Naive thymus-derived CD8-positive, alpha-beta T cell (primary cell): ENCODE measurements around the gene MRPS12. TPM values are rescaled to one million over a fixed set of nuclear protein-coding genes. Genes with fewer than 3 reads are reported as not detected.
"Not testable (repeated sequence)": the region's sequence is repeated elsewhere in the genome, so short reads cannot be mapped to it uniquely, and the experiment has no call there.

Source experiments
- ATAC-seq, 2 donors: fragments of 150-1000 bp; cut with Tn5 transposase in 1 of 2; sonication (Bioruptor Pico), chemical (Tn5 transposase) in 1 of 2; 1 replicate in 1 of 2; 2 replicates in 1 of 2; pipeline ENCODE4 v1.10.0; 2021; ENCODE audit warnings: mild to moderate bottlenecking in 2 of 2, moderate library complexity in 2 of 2
- POLR2A ChIA-PET: fragments of 350-600 bp; sonication (Branson Sonifier 250); formaldehyde crosslinking; loops from one replicate; lab custom pipeline; 2021; ENCODE audit warnings: antibody characterized with exemption; lab: Charles Lee
- DNase-seq, 10 donors: peaks; one replicate each; pipeline versions ENCODE4 v3.0.0 to v3.0.0-alpha.2; 2020 to 2022
- H3K27ac Mint-ChIP-seq, 10 donors: one replicate each; pipeline ENCODE4 v1.8.0; 2020 to 2022; ENCODE audit warnings: mild to moderate bottlenecking in 10 of 10, mixed read lengths in 10 of 10, moderate library complexity in 4 of 10, inconsistent platforms in 1 of 10
- H3K27me3 Mint-ChIP-seq, 5 donors: one replicate each; pipeline ENCODE4 v1.8.0; 2021 to 2022; ENCODE audit warnings: mixed read lengths in 5 of 5
- H3K36me3 Mint-ChIP-seq, 3 donors: one replicate each; pipeline ENCODE4 v1.8.0; 2020 to 2022; ENCODE audit warnings: mixed read lengths in 3 of 3, mild to moderate bottlenecking in 2 of 3, inconsistent platforms in 1 of 3
- H3K4me1 Mint-ChIP-seq, 4 donors: one replicate each; pipeline ENCODE4 v1.8.0; 2021 to 2022; ENCODE audit warnings: mixed read lengths in 4 of 4
- H3K4me3 Mint-ChIP-seq, 10 donors: one replicate each; pipeline ENCODE4 v1.8.0; 2020 to 2022; ENCODE audit warnings: mild to moderate bottlenecking in 10 of 10, mixed read lengths in 10 of 10, moderate library complexity in 6 of 10, inconsistent platforms in 1 of 10
- H3K9me3 Mint-ChIP-seq, 9 donors: one replicate each; pipeline ENCODE4 v1.8.0; 2020 to 2022; ENCODE audit warnings: mixed read lengths in 9 of 9, mild to moderate bottlenecking in 3 of 9, inconsistent platforms in 1 of 9, moderate library complexity in 1 of 9
- polyA plus RNA-seq, 3 donors: library from polyadenylated mRNA; unstranded; fragments of 300-500 nt; fragmentation: Illumina TruSeq; gene quantifications; one replicate each; pipeline ENCODE4 v1.2.3, GENCODE V29; 2021
- total RNA-seq, 8 experiments: library from RNA in 2 of 8; stranded (reverse) in 2 of 8; gene quantifications; one replicate each; pipeline ENCODE4 v1.2.3 and lab custom pipeline; 2021 to 2026

The MRPS12 gene
- total RNA-seq (10 to 100 TPM; 25.6 to 28.4 TPM), polyA plus RNA-seq (10 to 100 TPM; 71.7 to 87.7 (median 85.1) TPM), total RNA-seq (lab: John Stamatoyannopoulos, UW) (6.3 to 69.5 (median 15.6) reads per million in 6 experiments)

DNA sequence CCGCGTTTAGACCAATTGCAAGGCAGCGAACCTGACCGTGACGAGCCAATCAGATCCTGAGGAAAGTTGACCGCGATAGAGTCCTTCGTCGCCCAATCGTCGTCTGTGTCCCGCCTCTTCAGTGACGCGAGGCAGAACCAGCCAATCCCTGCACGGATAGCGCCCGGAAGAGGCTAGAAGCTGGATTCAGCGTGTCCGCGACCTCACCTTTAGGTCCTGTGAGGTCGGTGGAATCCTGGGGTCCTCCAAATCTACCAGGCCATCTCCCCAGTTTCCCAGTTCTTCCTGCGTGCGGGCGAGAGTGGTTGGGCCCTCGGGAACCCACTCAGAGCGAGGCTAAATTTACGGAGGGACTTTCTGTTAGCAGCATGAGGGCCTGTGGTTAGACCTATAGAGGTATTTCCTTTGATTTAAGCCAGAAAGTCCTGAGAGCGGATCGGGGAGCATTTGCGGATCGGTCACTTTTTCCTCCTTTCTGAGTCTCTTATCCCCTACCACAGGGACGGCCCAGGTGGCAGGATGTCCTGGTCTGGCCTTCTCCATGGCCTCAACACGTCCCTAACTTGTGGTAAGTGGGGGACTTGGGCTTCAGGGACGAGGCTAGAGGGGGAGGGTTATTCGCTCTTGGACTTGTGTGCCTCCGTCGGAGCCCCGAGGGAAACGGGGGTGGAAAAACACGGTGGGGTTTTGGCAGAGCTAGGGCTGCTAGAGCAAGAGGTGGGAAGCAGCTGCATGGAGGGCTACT, at the start of gene MRPS12:
TSS of gene MRPS12 (plus strand) at position 169 of the 745 bp plus-strand sequence. CDS start at position 520, 351 bp downstream.
- DNase-seq (peak in 9 of 10 donors; percentile 91 to 99 (median 98)), ATAC-seq (peak; percentile 94)
- no peaks in the 10 kb centered on the region for H3K27me3 Mint-ChIP-seq
- H3K9me3 Mint-ChIP-seq, result peaks cover 0 to 14% (median 1%) of the 10 kb centered on the region in 9 donors
- peak within 1 kb of the TSS; percentile 95 to 100 (median 100) for H3K27ac Mint-ChIP-seq
- H3K36me3 Mint-ChIP-seq, result peaks cover 0 to 41% (median 24%) of the 10 kb centered on the region in 3 donors
- peaks cover 14 to 48% (median 40%) of the 10 kb centered on the region in 4 donors for H3K4me1 Mint-ChIP-seq
- peak within 1 kb of the TSS; percentile 96 to 99 (median 98) for H3K4me3 Mint-ChIP-seq
- POLR2A ChIA-PET, result interaction anchor here (0.5 to 2.3 kb wide), 16 partner anchors 10 to 1374 kb away, joined by 3 to 23 read pairs (median 6); partner anchors contain the start of genes EIF3K, FAM98C, HNRNPL and MAP4K1

DNA sequence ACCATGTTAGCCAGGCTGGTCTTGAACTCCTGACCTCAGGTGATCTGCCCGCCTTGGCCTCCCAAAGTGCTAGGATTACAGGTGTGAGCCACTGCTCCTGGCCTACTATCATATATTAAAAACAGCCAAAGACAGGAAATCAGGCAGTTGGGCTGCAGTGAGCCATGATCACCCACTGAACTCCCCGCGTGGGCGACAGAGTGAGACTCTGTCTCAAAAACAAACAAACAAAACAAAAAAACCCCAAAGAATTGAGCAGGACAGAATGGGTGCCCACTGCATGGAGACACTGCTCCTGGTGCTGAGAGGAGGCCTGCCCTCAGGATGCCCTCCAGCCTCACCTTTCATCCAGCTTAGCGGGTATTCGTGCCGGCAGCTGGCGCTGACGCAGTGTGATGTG, 47.5 kb upstream of the MRPS12 start:
- peak overlapping the region in 5 of 10 donors; percentile 21 to 85 (median 72) for H3K27ac Mint-ChIP-seq
- peaks cover 6 to 28% (median 17%) of the 10 kb centered on the region in 4 donors for H3K4me1 Mint-ChIP-seq
- ATAC-seq, result no peak
- DNase-seq, result no peak
- H3K27me3 Mint-ChIP-seq, result no peaks in the 10 kb centered on the region
- no peak overlapping the region for H3K4me3 Mint-ChIP-seq
- POLR2A ChIA-PET, result interaction anchor here (1.6 kb wide), 1 partner anchor 19 kb away, joined by 5 read pairs; no protein-coding TSS in a partner anchor
- H3K9me3 Mint-ChIP-seq, result no peaks in the 10 kb centered on the region
- peaks cover 0 to 14% (median 0%) of the 10 kb centered on the region in 3 donors for H3K36me3 Mint-ChIP-seq

DNA sequence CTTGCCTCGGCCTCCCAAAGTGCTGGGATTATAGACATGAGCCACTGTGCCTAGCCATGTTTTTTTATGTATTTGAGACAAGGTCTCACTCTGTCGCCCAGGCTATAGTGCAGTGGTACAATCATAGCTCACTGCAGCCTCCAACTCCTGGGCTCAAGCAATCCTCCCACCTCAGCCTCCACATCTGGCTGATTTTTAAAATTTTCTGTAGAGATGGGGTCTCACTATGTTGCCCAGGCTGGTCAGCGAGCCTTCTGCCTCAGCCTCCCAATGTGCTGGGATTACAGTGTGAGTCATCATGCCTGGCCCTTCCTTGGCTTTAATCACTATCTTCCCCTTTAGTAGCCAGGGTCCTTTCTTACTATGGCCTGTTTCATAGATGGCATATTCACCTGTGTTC, 46.1 kb upstream of the MRPS12 start:
- ATAC-seq, H3K4me3 Mint-ChIP-seq, H3K9me3 Mint-ChIP-seq, H3K27me3 Mint-ChIP-seq, DNase-seq: not testable (repeated sequence)
- H3K36me3 Mint-ChIP-seq, result peaks cover 0 to 22% (median 5%) of the 10 kb centered on the region in 3 donors
- POLR2A ChIA-PET, result interaction anchor here (0.8 kb wide), 1 partner anchor 72 kb away, joined by 3 read pairs; the partner anchor contains the start of gene LGALS4
- H3K4me1 Mint-ChIP-seq, result peaks cover 0 to 19% (median 6%) of the 10 kb centered on the region in 4 donors
- peak overlapping the region in 3 of 10 donors; percentile 15 to 65 (median 43) for H3K27ac Mint-ChIP-seq

DNA sequence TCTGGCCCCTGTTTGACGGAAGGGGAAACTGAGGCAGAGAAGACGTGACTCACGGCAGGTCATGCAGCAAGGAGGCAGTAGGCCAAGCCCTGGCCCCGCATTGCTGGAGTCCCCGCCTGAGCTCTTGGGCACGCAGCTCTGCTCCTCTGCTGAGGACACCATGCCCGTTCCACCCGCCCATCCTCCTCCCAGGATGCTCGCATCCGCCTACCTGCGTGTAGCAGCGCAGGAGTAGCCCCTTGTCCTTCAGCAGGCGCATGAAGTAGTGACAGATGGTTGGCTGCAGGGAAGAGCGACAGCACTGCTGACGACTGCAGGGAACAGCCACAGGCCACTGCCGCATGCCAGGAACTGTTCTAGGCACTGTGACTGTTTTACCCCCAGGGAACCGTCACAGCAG, 41.9 kb upstream of the MRPS12 start:
- Mint-ChIP-seq H3K4me1 (peaks cover 0 to 7% (median 2%) of the 10 kb centered on the region in 4 donors), H3K36me3 (peaks cover 0 to 25% (median 5%) of the 10 kb centered on the region in 3 donors), H3K27me3 (no peaks in the 10 kb centered on the region), H3K9me3 (no peaks in the 10 kb centered on the region), H3K4me3 (no peak overlapping the region), H3K27ac (no peak overlapping the region)
- ATAC-seq, result no peak
- DNase-seq, result no peak
- POLR2A ChIA-PET, result interaction anchor here (1.9 kb wide), 1 partner anchor 119 kb away, joined by 6 read pairs; no protein-coding TSS in a partner anchor

DNA sequence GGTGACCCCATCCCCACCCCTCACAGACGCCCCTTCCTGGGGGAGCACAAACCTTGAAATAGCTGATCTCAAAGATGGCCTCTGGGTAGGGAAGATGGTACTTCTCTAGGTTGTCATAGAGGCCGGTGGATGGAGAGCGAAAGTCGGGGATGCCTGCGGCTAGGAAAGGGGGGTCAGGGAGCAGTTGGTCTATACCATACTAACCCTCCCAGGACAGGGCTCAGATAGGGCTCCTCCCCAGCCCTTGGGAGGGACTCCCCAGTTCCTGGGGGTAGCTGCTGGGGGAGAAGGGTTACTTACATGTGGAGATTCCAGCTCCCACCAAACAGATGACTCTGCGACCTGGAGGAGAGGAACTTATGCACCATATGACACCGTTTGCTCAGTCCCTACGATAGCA, 40.9 kb upstream of the MRPS12 start:
- H3K9me3 Mint-ChIP-seq, result no peaks in the 10 kb centered on the region
- POLR2A ChIA-PET, result interaction anchor here (0.6 kb wide), 1 partner anchor 15 kb away, joined by 4 read pairs; no protein-coding TSS in a partner anchor
- no peak overlapping the region for H3K4me3 Mint-ChIP-seq
- ATAC-seq (no peak), DNase-seq (no peak)
- peaks cover 0 to 30% (median 5%) of the 10 kb centered on the region in 3 donors for H3K36me3 Mint-ChIP-seq
- no peak overlapping the region for H3K27ac Mint-ChIP-seq
- no peaks in the 10 kb centered on the region for H3K27me3 Mint-ChIP-seq
- peaks cover 3 to 11% (median 5%) of the 10 kb centered on the region in 4 donors for H3K4me1 Mint-ChIP-seq

DNA sequence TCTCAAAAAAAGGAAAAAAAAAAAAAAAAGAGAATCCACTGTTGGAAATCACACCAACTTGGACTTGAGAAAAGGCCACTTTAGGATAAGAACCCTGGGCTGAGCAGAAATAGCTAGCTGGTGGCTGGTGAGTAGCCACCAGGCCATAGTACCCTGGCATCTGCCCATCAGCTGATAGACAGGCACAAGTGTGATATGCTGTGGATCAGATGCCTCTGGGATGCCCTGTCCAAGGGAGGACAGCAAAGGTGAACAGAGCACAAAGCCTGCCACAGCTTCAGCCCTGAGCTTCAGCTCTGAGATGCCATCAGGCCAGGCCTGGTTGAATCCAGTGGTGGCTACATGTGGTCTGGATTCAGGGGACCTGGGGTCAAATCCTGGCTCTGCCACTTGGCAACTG, 40.1 kb upstream of the MRPS12 start:
- POLR2A ChIA-PET, result no interaction called here
- no peak overlapping the region for H3K27ac Mint-ChIP-seq
- no peak for DNase-seq
- peaks cover 0 to 31% (median 5%) of the 10 kb centered on the region in 3 donors for H3K36me3 Mint-ChIP-seq
- no peaks in the 10 kb centered on the region for H3K27me3 Mint-ChIP-seq
- no peak overlapping the region for H3K4me3 Mint-ChIP-seq
- H3K9me3 Mint-ChIP-seq, result no peaks in the 10 kb centered on the region
- H3K4me1 Mint-ChIP-seq, result peaks cover 4 to 13% (median 9%) of the 10 kb centered on the region in 4 donors
- no peak for ATAC-seq

DNA sequence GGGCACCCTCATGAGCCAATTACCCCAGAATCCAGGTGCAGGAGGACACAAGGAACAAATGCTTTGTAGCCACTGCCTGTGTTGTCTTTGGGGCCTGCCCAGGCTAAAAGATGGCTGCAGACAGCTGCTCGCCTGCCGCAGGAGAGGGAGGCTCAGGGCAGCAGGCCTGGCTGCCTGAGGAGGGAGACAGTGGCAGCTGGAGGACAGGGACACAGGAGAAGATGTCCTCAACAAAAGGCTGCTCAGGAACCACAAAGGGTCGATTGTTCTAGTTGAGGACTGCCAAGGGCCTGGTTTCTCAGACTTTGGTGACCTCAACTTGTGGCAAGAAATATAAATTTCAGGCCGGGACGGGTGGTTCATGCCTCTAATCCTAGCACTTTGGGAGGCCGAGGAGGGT, 39.0 kb upstream of the MRPS12 start:
- Mint-ChIP-seq H3K27ac (no peak overlapping the region), H3K9me3 (no peaks in the 10 kb centered on the region), H3K27me3 (no peaks in the 10 kb centered on the region), H3K4me1 (peaks cover 4 to 16% (median 11%) of the 10 kb centered on the region in 4 donors), H3K4me3 (no peak overlapping the region), H3K36me3 (peaks cover 0 to 31% (median 5%) of the 10 kb centered on the region in 3 donors)
- ATAC-seq (no peak), DNase-seq (no peak)
- POLR2A ChIA-PET, result interaction anchor here (1.3 kb wide), 1 partner anchor 22 kb away, joined by 3 read pairs; no protein-coding TSS in a partner anchor

DNA sequence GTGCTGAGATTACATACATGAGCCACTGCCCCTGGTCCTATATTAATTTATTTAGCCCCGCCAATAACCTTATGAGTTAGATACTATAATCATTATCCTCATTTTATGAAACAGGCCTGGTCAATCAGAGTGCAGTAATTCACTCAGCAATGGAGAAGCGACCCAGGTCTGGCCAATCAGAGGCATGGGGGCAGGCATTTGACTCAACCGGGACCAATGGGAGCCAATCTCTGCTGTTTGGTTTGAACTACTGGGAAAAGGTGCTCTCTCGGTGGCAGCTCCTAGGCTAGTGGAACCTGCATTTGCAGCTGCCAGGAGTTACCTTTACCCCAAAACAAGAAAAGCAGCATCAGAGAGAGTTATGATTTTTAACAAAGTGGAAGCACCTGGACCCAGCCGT, 37.9 kb upstream of the MRPS12 start:
- no peaks in the 10 kb centered on the region for H3K9me3 Mint-ChIP-seq
- H3K27ac Mint-ChIP-seq, result peak overlapping the region in 2 of 10 donors; percentile 29 to 38
- ATAC-seq, result no peak
- POLR2A ChIA-PET, result interaction anchor here (0.6 to 1.3 kb wide), 3 partner anchors 23 to 64 kb away, joined by 3 to 4 read pairs (median 3); no protein-coding TSS in a partner anchor
- no peak overlapping the region for H3K4me3 Mint-ChIP-seq
- H3K27me3 Mint-ChIP-seq, result no peaks in the 10 kb centered on the region
- H3K4me1 Mint-ChIP-seq, result peaks cover 4 to 23% (median 14%) of the 10 kb centered on the region in 4 donors
- no peak for DNase-seq
- peaks cover 0 to 31% (median 5%) of the 10 kb centered on the region in 3 donors for H3K36me3 Mint-ChIP-seq

DNA sequence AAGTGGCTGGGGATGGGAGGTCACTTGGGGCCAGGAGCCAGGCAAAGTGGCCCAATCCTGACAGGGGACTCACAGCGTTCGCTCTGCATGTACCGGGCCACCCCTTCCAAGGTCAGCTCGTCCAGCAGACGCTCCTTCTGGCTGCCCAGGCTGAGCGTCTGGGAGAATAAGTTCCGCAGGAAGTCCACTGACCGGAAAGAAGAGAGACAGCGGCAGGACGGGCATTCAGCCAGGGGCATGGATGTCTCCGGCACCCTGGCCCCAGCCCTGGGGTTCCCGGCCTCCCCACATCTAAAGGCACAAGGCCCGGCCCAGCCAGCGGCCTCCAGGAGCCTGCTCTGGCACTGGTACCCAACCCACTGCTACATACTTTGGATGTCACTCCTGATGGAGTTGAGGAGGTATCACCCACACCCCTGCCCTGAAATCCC, 37.4 kb upstream of the MRPS12 start:
- ATAC-seq, result no peak
- H3K4me1 Mint-ChIP-seq, result peaks cover 6 to 28% (median 19%) of the 10 kb centered on the region in 4 donors
- peaks cover 0 to 31% (median 5%) of the 10 kb centered on the region in 3 donors for H3K36me3 Mint-ChIP-seq
- no peak overlapping the region for H3K4me3 Mint-ChIP-seq
- no peaks in the 10 kb centered on the region for H3K27me3 Mint-ChIP-seq
- POLR2A ChIA-PET, result interaction anchor here (0.6 to 1.6 kb wide), 3 partner anchors 15 to 64 kb away, joined by 3 to 4 read pairs (median 4); partner anchors contain the start of gene RINL
- DNase-seq, result no peak
- H3K9me3 Mint-ChIP-seq, result no peaks in the 10 kb centered on the region
- H3K27ac Mint-ChIP-seq, result no peak overlapping the region

DNA sequence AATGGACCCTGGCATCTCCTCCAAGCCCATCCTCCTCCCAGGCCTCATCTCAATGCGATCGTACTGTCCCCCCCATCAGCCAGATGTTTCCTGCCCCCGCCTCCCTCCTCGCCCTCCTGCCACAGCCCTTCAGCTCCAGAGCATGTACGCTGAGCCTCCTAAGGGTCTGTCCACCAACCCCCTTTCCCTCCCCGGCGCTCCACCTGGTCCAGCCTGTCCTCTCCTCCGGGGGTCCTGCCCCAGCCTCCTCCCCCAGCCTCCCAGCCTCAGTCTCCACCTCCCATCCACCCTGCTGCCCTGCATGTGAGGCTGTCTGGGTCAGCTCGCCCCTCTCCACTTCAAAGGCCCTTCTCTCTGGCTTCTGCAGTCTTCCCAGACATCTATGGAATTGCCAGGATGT, 35.8 kb upstream of the MRPS12 start:
- Mint-ChIP-seq H3K27me3 (no peaks in the 10 kb centered on the region), H3K4me3 (no peak overlapping the region), H3K9me3 (no peaks in the 10 kb centered on the region), H3K36me3 (peaks cover 0 to 18% (median 0%) of the 10 kb centered on the region in 3 donors), H3K4me1 (peaks cover 13 to 40% (median 30%) of the 10 kb centered on the region in 4 donors), H3K27ac (peak overlapping the region in 3 of 10 donors; percentile 47 to 78 (median 62))
- POLR2A ChIA-PET, result no interaction called here
- DNase-seq (no peak), ATAC-seq (no peak)

DNA sequence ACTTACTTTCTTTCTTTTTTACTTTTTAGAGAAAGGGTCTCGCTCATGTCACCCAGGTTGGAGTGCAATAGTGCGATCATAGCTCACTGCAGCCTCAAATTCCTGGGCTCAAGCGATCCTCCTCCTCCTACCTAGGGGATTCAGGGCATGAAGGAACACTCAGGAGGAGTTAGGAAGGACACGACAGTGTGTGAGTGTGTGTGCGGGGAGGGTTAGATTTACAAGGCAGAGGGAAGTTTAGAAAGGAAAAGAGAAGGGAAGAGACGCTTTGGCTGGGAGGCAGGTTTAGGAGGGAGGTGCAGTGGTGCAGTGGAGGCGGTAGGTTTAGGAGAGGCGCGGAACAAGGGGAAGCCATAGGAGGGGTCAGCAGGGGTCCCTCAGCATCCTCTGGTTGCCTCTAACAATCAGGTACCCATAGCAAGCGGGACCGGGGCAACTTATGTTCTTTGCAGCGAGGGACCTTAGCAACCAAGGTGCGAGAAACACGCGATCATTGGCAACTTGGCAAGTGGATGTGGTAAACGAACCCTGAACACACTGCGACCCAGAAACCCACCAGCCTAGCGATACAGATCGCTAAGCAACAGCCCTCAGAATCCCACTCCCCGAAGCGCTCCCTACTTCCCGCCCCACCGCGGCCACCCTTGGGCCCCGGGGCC, 31.8 kb upstream of the MRPS12 start:
- ATAC-seq (peak in 1 of 2 donors; percentile 22), DNase-seq (no peak)
- H3K27ac Mint-ChIP-seq, result peak overlapping the region; percentile 93 to 100 (median 99)
- H3K4me1 Mint-ChIP-seq, result peaks cover 20 to 55% (median 51%) of the 10 kb centered on the region in 4 donors
- H3K36me3 Mint-ChIP-seq, result peaks cover 0 to 10% (median 0%) of the 10 kb centered on the region in 3 donors
- H3K27me3 Mint-ChIP-seq, result no peaks in the 10 kb centered on the region
- no peaks in the 10 kb centered on the region for H3K9me3 Mint-ChIP-seq
- peak overlapping the region; percentile 86 to 100 (median 97) for H3K4me3 Mint-ChIP-seq
- POLR2A ChIA-PET, result no interaction called here
